ENCODE results near the gene CCT8L2.

DNA sequence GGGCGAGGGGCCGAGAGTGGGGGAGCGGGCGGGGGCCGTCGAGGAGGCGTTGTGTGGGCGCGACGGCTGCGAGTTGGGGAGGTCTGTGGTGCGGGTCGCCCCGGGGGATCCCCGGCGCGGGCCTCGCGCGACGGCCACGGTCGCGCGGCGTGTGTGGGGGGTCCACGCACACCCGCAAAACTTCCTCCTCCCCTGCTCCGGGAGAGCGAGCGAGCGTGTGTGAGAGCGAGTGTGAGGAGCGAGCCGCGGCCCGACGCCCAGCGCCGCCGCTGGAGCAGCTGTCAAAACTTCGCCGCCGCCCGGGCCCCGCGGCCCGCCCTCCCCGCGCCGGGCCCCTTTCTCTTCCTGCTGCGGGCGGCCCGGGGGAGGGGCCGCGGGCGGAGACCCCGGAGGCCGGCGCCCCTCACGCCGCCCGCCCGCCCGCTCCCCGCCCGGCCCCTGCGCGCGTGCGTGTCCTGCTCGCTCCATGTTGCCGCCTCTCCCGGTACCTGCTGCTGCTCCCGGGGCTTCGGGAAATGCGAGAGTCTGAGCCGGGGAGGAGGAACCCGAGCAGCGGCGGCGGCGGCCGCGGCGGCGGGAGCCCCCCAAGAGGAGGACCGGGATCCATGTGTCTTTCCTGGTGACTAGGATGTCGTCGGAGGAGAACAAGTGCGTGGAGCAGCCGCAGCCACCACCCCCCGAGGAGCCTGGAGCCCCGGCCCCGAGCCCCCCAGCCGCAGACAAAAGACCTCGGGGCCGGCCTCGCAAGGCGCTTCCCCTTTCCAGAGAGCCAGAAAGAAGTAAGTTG is 9.0 kb upstream of the CCT8L2 start:
- TF ChIP-seq MTF2 (CRISPR knock-in tag; IDR thresholded peaks at IDR 0.05; ENCODE audit: borderline replicate concordance), result no peak
- TF ChIP-seq ZBTB1 (CRISPR knock-in tag; IDR thresholded peaks at IDR 0.05; ENCODE audit: borderline replicate concordance), result no peak
- no peak for TF ChIP-seq RFX3 (CRISPR knock-in tag; IDR thresholded peaks at IDR 0.05)
- TF ChIP-seq KDM5B (CRISPR knock-in tag; IDR thresholded peaks at IDR 0.05; ENCODE audit: borderline replicate concordance), result no peak
- no peak for TF ChIP-seq ZNF530 (CRISPR knock-in tag; IDR thresholded peaks at IDR 0.05; ENCODE audit: low read depth)
- TF ChIP-seq ZNF780A (CRISPR knock-in tag; IDR thresholded peaks at IDR 0.05), result no peak

Data from HepG2 (cell line).